Measurements from ENCODE around the gene SLC39A11. TPM values are rescaled to one million over a fixed set of nuclear protein-coding genes. Genes with fewer than 3 reads are reported as not detected.

The SLC39A11 gene
- total RNA-seq, 3 donors from 2014 or later = 31.6 to 71.6 (median 51.6) TPM

- Histone ChIP-seq H3K36me3 (ENCODE audit: low read depth) (no peaks in the 10 kb centered on the region), H3K4me3 (no peak overlapping the region), H3K4me1 (ENCODE audit: low read depth) (no peaks in the 10 kb centered on the region), H3K9me3 (peaks cover 5% of the 10 kb centered on the region)
- TF ChIP-seq CTCF (IDR thresholded peaks at IDR 0.05) = no peak
- intact Hi-C loops (cut with DNase I, micrococcal nuclease) = no loop called here
- ATAC-seq = no peak
- DNase-seq = no peak
These were observed 298.3 kb downstream of the SLC39A11 start for GRCh38 chr17:72794152-72794551.

DNA sequence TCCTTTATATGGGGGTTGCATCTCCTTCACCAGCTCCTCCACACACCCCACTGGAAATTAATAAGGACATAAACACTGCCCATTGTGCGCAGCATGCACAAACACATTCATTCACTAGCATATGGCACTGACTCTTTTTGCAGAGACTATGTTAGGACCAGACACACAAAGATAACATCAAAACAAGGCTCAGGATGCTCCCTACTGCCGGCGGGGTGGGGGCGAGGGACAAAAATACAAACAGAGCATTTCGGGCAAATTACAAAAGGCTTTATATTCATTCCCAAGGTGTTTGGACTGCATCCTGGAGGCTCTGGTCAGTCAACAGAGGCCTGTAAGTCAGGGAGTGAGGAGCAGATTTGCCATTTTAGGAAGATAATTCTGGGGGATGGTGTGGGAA is 299.7 kb downstream of the SLC39A11 start:
- H3K4me3 ChIP-seq = no peak overlapping the region
- peaks cover 5% of the 10 kb centered on the region for H3K9me3 ChIP-seq
- H3K36me3 ChIP-seq (ENCODE audit: low read depth) = no peaks in the 10 kb centered on the region
- intact Hi-C loops (cut with DNase I, micrococcal nuclease) = no loop called here
- no peak for TF ChIP-seq CTCF (IDR thresholded peaks at IDR 0.05)
- ATAC-seq (no peak), DNase-seq (no peak)
- H3K4me1 ChIP-seq (ENCODE audit: low read depth) = no peaks in the 10 kb centered on the region

- H3K4me1 ChIP-seq (ENCODE audit: low read depth) = no peaks in the 10 kb centered on the region
- H3K9me3 ChIP-seq = peaks cover 5% of the 10 kb centered on the region
- no peaks in the 10 kb centered on the region for H3K36me3 ChIP-seq (ENCODE audit: low read depth)
- H3K4me3 ChIP-seq = no peak overlapping the region
- ATAC-seq (peak; percentile 27), DNase-seq (peak in 1 of 3 donors; percentile 10)
- no peak for TF ChIP-seq CTCF (IDR thresholded peaks at IDR 0.05)
- intact Hi-C loops (cut with DNase I, micrococcal nuclease) = no loop called here
These were observed 302.3 kb downstream of the SLC39A11 start for GRCh38 chr17:72790190-72790589.

- Histone ChIP-seq H3K4me3 (no peak overlapping the region), H3K36me3 (ENCODE audit: low read depth) (no peaks in the 10 kb centered on the region), H3K9me3 (peaks cover 5% of the 10 kb centered on the region), H3K4me1 (ENCODE audit: low read depth) (no peaks in the 10 kb centered on the region)
- intact Hi-C loops (cut with DNase I, micrococcal nuclease) = no loop called here
- TF ChIP-seq CTCF (IDR thresholded peaks at IDR 0.05) = no peak
- no peak for ATAC-seq
- no peak for DNase-seq
These were observed 302.8 kb downstream of the SLC39A11 start for GRCh38 chr17:72789711-72790110.

DNA sequence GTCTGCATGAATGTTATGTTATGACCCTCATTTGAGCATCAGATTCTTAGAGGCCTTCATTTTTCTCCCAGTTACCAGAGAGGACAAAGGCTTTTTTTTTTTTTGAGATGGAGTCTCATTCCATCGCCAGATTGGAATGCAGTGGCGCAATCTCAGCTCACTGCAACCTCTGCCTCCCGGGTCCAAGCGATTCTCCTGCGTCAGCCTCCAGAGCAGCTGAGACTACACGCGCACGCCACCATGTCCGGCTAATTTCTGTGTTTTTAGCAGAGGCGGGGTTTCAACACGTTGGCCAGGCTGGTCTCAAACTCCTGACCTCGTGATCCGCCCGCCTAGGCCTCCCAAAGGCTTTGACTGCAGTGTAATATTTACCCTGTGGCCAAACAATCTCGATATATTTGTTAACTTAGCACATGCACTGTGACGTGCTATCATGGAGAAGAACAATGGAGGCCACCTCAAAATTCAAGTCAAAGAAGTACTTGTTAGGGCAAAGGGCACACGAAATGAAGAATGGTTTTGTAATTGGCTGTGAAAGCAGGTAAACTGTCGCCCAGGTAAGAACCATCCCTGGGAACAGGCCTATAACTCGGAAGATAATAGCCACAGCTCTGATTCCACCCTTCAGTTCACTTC is 303.4 kb downstream of the SLC39A11 start:
- DNase-seq = no peak
- no peaks in the 10 kb centered on the region for H3K9me3 ChIP-seq
- TF ChIP-seq CTCF (IDR thresholded peaks at IDR 0.05) = no peak

DNA sequence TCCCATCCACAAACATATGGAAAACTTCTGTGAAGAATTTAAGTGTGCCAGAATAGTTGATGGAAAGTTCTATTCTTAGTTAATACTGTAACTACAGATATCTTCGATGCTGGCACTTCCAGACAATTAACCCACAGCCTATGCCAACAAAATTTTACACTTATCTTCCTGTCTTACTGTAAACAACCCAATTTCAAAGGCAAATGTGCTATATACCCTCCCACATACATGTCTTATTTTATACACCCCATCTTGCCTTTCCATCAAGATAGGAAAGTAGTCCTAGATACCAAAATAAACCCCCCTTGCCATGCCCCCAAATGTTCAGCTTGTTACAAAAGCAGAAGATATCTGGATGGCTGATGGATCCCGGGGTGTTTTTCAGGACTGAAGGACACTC is 306.3 kb downstream of the SLC39A11 start:
- Histone ChIP-seq H3K9me3 (no peaks in the 10 kb centered on the region), H3K36me3 (ENCODE audit: low read depth) (no peaks in the 10 kb centered on the region), H3K4me3 (no peak overlapping the region), H3K4me1 (ENCODE audit: low read depth) (no peaks in the 10 kb centered on the region)
- no peak for DNase-seq
- no peak for TF ChIP-seq CTCF (IDR thresholded peaks at IDR 0.05)
- intact Hi-C loops (cut with DNase I, micrococcal nuclease) = no loop called here
- ATAC-seq = no peak

More for the DNA sequence above, 303.4 kb downstream of the SLC39A11 start:
- no peaks in the 10 kb centered on the region for H3K36me3 ChIP-seq (ENCODE audit: low read depth)
- intact Hi-C loops (cut with DNase I, micrococcal nuclease) = no loop called here
- no peak overlapping the region for H3K4me3 ChIP-seq
- H3K4me1 ChIP-seq (ENCODE audit: low read depth) = no peaks in the 10 kb centered on the region
- ATAC-seq = no peak
